COLO668 (cell line): Measurements from ENCODE around the gene TAGLN3.

ENCODE experiments used
- DNase-seq: peaks from one replicate; lab custom pipeline; 2025; ENCODE audit not compliant: unreplicated experiment; lab: John Stamatoyannopoulos, UW

TAGLN3 gene

DNA sequence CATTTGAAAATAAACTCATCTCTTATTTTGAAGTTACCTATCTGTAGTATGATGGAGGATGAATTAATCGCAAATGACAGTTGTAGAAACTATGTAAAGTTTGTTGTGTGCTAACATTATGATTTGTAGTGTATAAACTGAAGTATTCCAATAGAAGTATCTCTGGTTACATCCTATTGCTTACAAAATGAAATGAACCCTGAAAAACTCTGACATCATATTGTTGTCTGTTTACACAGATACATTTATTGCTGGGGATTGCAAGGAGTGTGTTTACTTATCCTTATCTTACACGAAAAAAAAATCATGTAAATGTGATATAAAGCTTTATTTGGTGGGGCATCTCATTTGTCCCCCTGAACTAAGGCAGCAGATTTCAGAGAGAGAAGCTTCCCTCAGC, 22.5 kb upstream of the TAGLN3 start:
- DNase-seq, result no peak

DNA sequence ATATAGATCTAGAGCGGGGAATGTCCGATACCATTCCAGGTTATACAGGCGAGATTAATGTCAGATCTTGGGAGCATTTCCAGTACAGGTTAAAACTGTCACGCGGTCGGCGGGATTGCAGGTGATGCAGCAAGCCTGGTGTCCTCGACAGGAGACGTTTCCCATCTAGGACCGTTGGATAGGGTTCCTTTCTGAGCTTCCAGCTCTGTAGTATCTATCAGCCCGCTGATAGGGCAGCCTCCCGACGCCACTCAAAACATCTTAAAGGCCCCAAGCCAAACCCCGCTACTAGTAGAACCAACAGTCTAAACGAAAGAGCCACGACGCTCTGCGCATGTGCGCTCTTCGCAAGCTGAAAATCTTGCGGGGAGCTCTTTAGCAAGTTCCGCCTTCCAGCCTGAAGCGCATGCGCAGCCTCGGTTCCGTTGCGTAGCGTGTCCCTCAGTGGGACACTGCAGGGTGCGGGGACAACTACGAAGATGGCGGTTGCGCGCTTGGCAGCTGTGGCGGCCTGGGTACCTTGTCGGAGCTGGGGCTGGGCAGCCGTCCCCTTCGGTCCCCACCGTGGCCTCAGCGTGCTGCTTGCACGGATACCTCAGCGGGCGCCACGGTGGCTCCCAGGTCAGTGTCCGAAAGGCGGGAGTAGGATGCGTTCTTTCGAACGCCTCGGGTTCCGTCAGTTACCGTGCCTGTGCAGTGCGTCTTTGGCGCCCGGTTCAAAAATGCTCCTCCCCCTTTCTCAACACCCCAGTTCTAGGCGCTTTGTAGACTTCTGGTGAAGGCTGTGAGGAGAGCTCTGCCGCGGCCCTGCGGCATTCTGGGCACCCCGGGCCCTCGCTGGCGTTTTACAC, 19.9 kb upstream of the TAGLN3 start, which contains the start of gene ABHD10:
TSS of gene ABHD10 (plus strand) at position 444 of the 851 bp plus-strand sequence. CDS start at position 480, 36 bp downstream.
- DNase-seq, result peak; percentile 91

DNA sequence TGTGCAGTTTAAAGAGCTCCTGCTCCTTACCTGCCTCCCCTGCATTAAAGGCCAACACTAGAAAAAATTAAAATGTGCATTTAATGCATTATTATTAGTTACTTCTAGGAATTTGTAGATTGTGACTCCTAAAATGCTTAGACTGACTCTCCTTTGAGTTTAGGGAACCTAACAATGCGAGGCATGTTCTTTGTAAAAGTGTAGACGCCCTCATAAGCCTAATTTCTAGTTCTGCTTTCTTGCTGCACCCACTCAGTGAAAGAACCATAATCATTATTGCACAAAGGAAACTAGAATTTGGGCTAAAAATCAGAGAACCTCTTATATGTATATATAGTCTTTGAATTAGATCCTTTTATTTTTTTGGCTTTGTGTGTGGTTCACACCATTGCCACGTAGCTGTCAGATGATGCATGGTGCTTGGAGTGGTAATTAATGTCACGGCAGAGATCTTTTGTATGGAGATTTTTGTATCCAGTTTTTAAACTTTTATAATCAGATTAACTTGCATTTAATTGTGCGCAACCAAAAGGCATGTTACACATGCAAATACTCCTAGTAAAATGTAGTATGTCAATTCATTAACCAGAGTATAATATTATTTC, 19.2 kb upstream of the TAGLN3 start:
- DNase-seq, result no peak

DNA sequence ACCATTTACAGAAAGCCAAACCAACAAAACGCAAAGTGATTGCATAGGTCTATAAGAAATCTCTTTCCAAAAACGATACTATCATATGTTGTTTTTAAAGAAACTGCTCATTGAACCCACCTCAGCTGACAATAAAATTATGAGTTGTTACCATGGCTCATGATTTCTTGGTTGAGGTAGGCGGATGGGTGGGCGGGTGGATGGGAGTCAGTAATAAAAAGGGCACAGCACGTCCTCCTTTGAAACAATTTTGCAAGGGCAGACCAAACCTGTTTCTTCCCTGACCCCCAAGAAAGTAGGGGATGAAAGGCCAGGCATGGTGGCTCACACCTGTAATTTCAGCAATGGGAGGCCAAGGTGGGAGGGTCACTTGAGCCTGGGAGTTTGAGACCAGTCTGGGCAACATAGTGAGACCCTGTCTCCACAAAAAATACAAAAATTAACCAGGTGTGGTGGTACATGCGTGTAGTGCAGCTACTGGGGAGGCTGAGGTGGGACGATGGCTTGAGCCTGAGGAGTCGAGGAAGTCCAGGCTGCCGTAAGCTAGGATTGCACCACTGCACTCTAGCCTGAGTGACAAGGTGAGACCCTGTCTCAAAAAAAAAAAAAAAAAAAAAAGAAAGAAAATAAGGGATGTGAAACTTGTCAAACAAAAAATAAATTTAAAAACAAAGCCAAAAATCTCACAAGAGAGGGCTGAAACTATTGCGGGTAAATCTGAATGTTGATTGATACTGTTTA, 17.8 kb upstream of the TAGLN3 start:
- no peak for DNase-seq

DNA sequence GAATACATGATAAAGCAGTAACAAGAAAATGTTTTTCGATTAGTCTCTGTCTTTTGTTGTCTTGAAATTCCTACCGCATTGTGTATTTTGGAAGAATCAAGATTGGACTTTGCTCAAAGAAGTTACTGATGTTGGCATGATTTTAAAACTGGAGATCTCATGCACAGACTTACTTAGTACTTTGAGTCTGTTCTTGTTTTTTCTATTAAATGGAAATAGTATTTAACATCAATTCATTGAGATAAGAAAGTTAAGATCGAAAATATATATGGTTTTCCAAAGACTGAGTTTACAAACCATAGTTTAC, 17.3 kb upstream of the TAGLN3 start:
- DNase-seq, result no peak

DNA sequence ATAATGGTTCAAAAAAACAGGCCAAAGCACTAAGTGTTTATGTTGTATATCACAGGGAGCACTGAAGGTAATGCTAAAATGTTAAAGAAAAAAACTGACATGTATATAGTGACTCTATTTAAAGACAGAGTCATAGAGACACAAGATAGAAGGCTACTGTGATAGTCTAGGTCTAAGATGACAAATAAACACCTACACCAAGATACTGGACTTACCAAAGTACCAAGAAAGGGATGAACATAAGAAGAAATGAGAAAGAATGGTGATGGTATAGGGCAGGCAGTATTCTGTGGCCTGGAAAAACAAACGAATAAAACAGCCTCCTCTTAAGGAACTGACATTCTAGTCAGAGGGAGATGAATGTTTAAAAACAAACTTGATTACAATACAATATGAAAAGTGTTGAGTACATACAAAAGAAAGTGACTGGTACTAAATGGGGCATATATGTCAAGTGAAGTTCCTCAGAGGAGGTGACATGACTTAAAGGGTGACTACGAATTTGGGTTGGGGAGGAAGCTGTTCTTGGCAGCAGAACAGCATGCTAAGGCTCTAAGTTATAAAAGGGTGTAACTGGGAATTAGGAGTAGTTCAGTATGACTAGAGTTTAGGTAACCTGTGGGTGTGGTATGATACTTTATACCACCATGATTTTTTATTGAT, 14.0 kb upstream of the TAGLN3 start:
- no peak for DNase-seq

DNA sequence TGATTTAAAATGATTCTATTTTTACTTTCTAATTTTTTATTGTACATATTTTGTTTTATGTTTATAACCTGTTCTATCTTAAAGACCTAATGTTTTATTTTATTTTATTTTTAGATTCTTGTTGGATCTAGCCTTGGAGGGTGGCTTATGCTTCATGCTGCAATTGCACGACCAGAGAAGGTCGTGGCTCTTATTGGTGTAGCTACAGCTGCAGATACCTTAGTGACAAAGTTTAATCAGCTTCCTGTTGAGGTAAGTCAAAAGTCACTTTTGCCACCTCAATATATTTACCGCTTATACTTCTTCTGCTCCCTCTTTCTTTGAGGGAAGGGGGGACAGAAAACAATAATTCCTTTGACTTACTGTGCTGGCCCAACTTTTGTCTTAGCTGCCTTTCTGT, 11.9 kb upstream of the TAGLN3 start:
- DNase-seq, result no peak

DNA sequence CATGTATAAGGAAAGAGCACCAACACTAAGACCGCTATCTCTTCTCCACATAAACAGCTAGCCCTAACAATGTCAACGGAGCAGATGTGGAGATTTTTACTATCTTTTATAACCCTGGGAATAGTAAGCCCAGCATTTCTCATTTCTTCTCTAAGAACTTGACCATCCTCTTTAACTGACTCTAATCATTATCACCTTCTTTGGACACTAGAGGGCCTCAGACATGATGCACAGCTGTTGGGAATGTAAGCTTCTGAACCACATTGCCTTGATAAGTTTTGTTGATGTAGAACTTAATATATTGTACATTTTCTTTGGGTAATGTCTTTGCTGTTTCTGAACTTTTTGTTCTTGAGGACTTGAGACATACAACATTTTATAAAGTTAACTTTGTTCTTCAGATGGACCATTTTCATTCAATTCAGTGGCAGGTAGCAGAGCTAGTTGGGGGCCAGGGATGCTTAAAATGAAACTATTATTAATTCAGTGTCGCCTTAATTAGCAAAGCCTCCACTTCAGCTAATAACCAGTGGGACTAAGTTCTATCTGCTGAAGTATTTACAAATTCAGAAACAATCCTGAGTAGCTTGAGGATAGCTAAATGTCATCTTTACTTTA, 9.6 kb upstream of the TAGLN3 start:
- no peak for DNase-seq

DNA sequence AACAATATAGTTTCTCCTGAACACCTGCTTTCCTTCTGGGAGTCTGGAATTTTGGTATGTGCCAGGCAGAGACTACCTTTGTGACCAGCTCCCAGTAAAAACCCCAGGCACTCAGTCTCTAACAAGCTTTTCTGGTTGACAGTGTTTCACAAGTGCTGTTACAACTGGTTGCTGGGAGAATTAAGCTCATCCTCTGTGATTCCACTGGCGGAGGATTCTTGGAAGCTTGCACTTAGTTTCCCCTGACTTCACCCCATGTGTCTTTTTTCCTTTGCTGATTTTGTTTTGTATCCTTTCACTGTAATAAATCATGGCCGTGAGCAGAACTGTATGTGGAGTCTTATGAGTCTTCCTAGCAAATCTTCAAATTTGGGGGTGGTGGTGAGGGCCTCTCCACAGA, 5.7 kb upstream of the TAGLN3 start:
- DNase-seq, result no peak

DNA sequence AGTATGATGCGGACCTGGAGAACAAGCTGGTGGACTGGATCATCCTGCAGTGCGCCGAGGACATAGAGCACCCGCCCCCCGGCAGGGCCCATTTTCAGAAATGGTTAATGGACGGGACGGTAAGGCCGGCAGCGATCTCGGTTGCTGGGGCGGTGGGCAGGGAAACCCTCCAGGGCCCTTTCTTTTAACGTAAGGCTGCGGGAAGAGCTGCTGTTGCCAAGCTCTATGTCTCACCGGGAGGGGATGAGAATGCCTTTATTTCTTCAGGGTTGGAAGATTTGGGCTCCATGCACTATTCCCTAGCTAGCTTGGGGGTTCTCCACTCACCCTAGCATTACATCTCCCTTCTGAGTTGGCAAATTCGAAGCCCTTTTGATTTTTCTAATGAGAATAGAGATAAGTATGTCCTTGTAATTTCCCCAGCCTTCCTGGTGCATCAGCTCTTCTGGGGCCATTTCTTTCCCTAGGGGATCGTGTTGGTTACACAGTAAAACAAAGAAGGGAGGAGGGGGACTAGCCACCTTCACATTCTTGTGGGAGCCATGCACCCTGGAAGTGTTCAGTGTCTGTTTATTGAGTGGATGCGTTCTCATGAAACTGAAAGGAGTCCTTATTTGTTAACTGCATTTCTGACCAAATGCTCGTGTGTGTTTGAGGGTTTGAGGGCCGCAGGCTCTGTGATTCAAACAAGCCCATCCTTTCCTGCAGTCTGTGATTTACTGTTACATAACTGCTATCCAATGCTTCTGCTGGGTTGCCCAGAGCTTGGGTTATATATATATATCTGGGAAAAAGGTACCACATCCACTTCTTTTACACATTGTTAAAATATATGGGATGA, 982 bp downstream of the TAGLN3 start:
- DNase-seq, result peak; percentile 50

DNA sequence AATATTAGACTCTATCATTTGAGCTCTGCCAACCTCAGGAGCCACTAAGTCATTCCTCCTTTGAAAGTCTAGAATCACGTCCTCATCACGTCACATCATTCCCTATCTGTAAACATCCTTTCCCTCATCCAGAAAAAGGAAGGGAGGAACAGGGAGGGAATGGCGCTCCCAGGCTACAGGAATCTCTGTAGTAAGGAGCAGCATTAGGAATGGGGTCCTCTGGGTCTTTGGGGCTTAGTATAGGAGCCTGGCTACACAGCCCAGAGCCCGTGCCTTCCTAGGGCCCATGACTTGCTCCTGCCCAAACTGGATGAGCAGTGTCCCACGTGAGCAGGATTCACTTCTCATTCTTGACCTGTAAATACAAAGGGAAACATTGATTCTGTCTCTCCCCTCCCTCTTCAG, 1.6 kb downstream of the TAGLN3 start:
- no peak for DNase-seq

DNA sequence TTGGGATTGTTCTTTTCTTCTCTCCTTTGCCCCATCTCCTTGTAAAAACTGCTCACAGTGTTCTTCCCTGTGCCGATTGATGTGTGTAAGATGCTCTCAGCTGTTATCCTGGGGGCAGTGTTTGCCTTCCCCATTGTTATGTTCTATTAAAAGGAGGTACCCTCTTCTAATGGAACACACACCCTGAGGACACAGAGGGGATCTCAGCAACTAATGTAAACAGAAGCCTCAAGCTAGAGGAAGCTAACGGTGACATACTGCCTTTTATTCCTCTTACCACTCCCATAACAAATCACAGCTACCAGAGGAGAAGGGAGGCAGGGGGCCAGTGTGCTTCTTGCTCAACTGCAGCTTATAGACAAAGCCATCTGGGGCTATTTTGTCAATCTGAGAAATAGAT, 2.2 kb downstream of the TAGLN3 start:
- no peak for DNase-seq

DNA sequence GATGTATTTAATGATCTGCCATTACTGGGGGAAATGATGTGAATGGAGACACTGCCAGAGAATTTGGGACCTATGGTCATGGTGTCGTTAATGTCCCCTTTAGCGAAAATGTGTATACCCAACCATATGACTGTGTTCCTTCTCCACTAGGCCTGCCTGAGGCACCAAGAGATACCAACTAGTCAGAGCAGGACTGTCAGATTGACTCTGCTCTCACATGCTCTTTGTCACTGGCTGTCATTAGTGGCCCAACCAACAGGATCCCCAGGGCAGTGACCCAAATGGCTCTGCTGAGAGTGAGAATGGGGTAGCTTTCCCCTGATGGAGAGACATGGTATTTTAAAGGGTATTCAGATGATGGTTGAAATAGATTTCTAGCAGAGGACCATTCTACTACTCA, 2.8 kb downstream of the TAGLN3 start:
- no peak for DNase-seq

DNA sequence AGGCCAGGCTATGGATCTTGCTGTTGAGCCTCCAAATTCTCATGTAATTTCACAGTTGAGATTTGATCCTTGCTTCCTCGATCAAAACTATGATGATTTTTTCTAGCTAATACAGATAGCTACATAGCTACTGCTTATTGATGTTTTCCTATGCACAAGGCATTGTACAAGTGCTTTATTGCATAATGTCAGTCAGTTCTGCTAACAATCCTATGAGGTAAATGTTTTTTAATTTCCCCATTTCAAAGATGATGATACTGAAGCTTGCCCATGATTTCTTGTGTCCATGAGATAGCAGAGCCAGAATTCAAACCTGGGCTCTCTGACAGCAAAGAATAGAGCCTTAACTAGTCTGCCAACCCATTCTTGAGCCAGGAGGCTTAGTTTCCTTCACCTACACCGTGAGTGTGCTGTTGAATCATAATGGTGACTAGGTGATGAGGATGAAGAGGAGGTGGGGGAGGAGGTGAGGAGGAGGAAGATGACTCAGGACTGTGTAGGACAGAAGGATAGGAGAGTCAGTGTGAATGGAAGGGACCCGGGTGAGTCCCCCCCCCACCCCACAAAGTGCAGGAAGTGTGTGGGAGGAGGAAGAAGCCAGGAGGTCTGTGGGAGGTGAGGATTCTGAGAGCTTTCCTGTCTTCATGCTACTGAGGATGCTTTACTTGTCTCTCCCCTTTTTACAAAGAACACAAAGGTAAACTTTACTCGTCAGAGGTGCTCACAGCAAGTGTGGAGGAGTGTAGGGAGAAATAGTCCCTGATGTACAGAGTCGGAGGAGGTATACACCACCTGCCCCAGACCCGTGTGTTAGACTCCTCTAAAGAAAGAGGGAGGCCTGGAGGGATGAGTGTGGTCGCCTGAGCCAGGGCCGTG, 3.6 kb downstream of the TAGLN3 start:
- DNase-seq, result no peak

DNA sequence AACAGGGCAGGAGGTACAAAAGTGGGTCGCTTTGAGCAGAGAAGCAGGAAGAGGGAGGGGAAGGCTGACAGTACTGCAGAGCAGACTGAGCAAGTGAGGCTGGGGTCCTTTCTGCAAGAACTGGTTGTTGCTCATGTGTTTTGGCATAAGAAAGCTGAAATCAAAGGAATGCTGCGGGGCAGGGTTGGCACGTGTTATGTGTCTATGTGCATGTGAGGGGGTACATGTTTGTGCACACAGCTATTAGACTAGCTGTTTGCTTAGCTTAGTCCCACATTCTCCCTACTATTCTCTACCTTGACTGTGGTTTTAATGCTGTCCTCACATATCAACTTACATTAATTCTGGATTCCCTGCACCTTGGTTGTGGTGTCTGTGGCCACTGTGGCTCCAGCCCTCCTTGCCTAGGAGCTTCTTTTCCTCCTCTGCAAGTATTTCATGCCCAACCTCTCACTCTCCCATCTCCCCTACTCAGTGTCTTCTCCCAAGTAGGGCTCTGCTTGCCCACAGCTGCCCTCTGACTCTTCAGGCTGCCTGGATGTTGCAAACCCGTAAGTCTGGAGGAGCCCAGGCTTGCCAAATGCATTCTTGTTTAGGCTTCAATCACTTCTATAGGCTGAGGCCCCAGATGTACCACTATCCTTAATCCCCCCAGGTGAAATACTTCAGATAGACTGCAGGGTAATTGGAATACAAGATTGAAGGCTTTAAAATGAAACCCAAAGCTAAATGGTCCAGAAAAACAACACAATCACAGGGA, 4.8 kb downstream of the TAGLN3 start:
- no peak for DNase-seq

DNA sequence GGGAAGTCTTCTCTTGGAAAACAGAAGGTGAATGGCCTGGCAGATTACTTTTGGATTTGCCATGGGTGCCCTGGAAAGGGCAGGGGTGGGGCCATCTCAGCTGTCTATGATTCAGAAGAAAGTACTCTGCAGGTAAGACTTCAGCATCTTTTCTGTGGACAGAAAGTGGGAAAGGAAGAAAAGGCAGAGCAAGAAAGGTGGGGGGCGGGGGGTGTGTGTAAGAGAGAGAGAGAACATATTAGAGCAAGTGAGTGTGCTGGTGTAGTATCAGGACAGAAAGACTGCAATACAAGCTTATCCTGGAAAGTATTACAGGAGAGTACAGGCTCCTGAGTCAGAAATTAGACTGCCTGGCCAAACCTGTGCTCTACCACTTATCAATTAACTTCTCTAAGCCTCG, 5.5 kb downstream of the TAGLN3 start:
- no peak for DNase-seq

DNA sequence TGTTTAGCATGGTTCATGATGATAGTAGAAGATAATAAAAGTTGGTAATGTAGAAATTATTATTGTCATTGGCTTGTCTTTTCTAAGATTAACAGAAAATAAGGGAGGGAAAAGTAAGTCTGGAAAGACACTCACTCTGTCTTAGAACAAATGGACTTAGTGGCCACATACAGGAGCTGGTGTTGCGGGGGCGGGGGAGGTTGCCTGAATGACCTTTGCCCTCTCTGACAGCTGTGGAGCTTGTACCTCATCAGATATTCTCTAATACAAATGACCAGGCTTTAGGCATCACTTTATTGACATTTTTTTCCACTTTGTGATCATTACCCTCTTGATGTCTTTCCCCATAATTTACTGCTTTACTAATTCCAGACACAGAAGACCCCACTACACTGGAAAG, 5.9 kb downstream of the TAGLN3 start:
- peak; percentile 9 for DNase-seq

DNA sequence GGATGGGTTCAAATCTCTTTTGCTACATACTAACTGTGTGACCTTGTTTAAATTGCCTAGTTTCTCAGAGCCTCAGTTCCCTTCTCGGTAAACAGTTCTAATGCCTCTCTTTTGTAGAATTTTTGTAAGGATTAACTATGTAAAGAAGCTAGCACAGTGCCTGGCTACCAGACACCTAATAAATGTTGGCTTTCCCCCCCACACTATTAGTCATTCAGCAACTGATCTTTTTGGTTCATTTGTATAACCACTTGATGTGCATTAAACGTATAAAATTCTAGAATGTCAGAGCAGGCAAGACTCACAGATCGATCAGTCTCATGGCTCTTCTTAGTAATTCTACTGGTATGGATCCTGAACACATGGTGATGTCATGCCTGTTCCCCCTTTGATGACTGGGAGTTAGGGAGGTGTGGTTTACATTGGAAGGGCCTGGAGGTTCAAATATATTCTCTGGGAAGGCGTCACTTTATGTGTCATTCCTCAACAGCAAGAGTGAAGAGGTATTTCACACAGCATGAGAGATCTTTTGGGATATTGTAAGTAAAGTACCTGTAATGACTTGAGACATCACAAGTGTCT, 6.5 kb downstream of the TAGLN3 start:
- DNase-seq, result no peak
